ENCODE data around the gene CSK.
A peak's percentile ranks its signal among the peaks of the same experiment; 100 is the strongest.
"Not testable (repeated sequence)": the region's sequence is repeated elsewhere in the genome, so short reads cannot be mapped to it uniquely, and the experiment has no call there.

CSK gene

DNA sequence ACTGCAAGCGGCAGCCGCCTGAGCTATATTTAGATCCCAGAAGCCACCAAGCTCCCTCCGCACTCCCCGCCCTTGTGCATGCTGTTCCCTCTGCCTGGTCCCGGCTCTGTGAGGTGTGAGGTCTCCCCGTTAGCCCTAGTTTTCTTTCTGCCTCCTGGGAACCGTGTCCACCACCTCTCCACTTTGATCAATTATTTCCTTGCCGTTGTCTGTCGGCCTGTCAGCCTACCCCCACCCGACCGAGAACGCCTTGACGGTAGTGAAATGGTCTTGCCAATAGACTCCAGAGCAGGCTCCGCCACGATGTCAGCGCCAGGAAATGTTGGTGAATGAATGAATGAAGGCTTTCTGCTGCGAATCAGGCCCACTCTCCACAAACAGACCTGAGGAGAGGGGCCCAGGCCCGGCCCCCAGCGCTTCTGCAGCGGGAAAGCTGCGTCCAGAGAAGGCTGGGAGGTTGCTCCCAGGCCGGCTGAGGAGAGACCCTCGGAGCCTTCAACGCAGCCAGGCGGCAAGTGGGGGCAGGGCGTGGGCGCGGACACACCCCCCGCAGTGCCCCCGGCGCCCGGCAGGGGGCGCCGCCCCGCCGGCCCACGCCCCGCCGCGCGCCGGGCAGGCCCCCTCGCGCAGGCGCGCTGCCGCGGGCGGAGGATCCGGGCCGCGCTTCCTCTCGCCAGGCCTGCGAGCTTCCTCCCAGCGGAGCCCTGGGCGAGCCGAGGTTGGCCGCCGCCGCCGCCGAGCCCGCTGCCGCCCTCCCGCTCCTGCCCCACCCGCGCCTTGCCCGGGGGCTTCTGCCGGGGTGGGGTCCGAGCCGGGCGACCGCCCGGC, at the start of gene CSK:
TSS of gene CSK (plus strand) at position 650 of the 828 bp plus-strand sequence. CDS start 16,218 bp downstream, outside the sequence.
- DNase-seq, result peak; percentile 73

DNA sequence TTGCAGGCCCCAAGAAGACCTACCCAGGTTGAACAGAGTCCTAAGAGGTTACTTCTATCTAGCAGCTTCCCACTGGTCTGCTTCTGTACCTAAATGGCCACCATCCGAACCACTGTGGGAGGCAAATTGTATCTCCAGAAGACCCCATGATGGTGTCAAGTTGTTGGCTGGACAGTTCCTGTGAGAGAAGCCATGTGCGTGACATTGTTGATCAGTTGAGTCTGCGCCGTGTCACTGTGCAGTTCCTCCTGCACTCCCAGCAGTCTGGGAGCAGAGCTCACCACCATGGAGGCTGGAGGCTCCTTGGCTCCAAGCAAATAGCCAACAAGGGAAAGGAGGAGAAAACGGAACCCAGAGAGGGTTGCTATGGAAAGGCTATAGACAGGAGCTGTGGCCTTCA, 49.0 kb upstream of the CSK start:
- no peak for DNase-seq

- DNase-seq, result no peak
Observed at GRCh38 chr15:74733269-74733668, 48.6 kb upstream of the CSK start.

DNA sequence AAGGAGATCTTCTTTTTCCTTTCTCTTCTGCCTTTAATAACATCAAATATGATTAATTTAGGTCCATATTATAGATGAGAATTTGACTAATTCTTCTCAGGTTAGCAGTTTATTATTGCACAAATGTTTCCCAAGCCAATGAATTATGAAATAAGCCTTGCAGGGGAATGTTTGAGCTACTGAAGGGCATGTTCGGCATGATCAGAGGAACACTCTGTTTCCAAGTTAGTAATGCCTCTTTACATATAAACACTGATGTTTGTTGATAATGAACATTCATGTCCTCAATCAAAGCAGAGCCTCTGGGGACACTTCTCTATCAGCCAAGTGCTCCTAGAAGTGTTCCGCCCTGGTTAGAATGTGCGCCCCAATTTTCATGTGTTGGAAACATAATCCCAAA, 46.6 kb upstream of the CSK start:
- no peak for DNase-seq

DNA sequence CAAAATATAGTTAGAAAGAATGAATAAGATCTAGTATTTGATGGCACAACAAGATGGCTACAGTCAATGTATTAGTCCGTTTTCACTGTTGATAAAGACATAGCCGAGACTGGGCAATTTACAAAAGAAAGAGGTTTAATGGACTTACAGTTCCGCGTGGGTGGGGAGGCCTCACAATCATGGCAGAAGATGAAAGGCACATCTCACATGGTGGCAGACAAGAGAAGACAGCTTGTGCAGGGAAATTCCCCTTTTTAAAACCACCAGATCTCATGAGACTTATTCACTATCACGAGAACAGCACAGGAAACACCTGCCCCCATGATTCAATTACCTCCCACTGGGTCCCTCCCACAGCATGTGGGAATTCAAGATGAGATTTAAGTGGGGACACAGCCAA, 43.6 kb upstream of the CSK start:
- not testable (repeated sequence) for DNase-seq

DNA sequence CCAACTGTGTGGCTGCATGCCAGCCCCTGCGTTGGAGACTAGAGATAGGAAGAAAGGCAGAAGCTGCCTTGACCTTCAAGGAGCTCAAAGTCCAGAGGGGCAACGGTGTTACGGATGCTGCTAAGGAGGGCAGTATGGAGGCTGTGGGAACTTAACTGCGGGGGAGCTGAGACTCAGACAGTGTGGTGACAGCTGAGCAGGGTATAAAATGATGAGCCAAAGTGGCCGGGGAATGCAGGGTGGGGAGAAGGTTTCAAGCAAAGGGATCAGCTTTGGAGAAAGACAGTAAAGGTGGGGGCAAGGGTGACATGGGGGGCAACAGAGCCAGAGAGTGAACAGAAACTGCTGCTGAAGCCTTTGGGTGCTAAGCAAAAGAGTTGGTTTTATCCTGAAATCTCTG, 39.5 kb upstream of the CSK start:
- no peak for DNase-seq

- no peak for DNase-seq
Observed at GRCh38 chr15:74746389-74746788, 35.5 kb upstream of the CSK start.

GRCh38 chr15:74748322-74748946, 33.4 kb upstream of the CSK start, which contains the start of gene CYP1A2:
Gene CYP1A2 (plus strand): TSS chr15:74748845. CDS start chr15:74749739, 894 bp downstream.
- no peak for DNase-seq

- no peak for DNase-seq
Observed at GRCh38 chr15:74749832-74750231, 32.0 kb upstream of the CSK start.

GRCh38 chr15:74750751-74751150, 31.1 kb upstream of the CSK start:
- no peak for DNase-seq

GRCh38 chr15:74752011-74752410, 29.9 kb upstream of the CSK start:
- DNase-seq, result no peak

- no peak for DNase-seq
Observed at GRCh38 chr15:74752531-74752930, 29.3 kb upstream of the CSK start.

DNA sequence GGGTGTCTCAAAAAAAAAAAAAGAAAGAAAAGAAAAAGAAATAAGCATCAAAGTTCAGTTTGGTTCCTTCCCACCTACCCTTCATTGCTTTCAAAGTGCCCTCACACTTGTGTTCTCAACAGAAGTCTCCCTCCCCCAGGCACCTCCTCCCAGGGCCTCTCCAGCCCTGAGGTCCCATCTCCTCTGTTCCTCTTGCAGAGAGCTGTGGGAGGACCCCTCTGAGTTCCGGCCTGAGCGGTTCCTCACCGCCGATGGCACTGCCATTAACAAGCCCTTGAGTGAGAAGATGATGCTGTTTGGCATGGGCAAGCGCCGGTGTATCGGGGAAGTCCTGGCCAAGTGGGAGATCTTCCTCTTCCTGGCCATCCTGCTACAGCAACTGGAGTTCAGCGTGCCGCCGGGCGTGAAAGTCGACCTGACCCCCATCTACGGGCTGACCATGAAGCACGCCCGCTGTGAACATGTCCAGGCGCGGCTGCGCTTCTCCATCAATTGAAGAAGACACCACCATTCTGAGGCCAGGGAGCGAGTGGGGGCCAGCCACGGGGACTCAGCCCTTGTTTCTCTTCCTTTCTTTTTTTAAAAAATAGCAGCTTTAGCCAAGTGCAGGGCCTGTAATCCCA, 27.2 kb upstream of the CSK start:
- DNase-seq, result no peak

GRCh38 chr15:74758736-74759135, 23.1 kb upstream of the CSK start:
- no peak for DNase-seq

DNA sequence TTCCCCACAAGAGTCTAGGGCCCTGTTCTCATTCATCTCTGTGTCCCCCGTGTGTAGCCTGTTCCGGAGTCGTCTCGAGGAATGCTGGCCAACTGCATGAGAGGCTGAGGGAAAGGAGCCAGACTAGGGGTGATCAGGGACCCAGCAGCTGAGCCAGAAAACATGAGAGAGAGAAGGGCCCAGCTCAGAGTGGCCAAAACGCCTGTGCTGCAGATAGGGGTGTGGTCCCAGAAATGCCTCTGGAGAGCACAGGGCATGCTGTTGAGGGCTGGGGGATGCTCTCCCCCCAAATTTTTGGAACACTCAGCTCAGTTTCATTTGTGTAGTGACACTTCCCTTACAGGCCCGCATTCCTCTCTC, 19.1 kb upstream of the CSK start:
- no peak for DNase-seq

DNA sequence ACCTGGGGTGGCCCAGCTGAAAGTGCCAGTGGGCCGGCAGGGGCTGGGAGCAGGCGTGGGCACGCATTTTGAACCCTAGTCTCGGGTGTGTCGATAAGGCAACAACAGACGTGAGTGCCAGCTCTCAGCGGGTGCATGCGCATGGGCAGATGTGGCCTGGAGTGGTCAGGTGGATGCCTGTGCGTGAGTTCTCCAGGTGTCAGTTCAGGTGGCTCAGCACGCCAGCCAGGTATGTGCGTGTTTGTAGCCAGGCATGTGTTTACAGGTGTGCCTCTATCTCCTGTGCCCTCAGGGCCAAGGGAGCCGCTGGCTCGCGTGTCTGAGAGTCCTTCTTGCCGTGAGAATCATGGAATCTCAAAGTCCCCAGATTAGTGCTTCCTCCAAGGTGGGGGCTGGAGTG, 18.5 kb upstream of the CSK start:
- DNase-seq, result no peak

GRCh38 chr15:74767167-74768098, 14.4 kb upstream of the CSK start:
- DNase-seq, result no peak

- DNase-seq, result no peak
Observed at GRCh38 chr15:74768099-74768770, 13.6 kb upstream of the CSK start.

DNA sequence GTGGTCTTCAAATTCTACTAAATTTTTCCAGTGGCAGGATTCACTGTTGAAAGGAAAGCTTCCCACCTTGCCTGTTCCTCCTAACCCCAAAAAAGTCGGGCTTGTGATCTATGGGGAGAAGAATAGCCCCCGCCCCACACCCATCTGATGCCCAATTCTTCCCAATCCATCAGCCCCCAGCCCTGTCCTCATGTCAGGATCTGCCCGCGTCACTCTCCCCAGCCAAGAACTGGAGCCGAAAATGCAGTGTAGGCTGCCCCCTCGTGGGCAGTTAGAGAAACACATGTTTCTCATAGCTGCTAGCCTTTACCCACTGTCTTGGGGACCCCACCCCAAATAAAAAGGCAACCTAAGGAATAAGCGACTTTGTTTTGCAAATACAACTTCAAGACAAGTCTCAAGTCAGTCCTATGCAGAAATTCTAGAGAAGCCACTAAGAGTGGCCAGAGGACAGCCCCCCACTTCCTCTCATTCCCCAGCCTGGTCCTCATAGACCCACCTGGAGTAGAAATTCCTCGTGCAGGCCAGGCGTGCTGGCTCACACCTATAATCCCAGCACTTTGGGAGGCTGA, 13.0 kb upstream of the CSK start:
- DNase-seq, result peak; percentile 71

GRCh38 chr15:74769463-74770025, 12.3 kb upstream of the CSK start:
- no peak for DNase-seq

- DNase-seq, result no peak
Observed at GRCh38 chr15:74770211-74770903, 11.5 kb upstream of the CSK start.
